ENCODE data around the gene SLC25A10. TPM values are rescaled to one million over a fixed set of nuclear protein-coding genes. Genes with fewer than 3 reads are reported as not detected.

Gene SLC25A10
- total RNA-seq, 1 experiment from 2014 or later, result 30.9 TPM

GRCh38 chr17:81715107-81715871, 3.2 kb downstream of the SLC25A10 start:
- Histone ChIP-seq H3K56ac (ENCODE audit: insufficient read length, low read depth, low read length) (no peak overlapping the region), H2BK20ac (ENCODE audit: low read depth, low read length, poor library complexity, severe bottlenecking) (no peak overlapping the region), H4K91ac (ENCODE audit: insufficient read length, low read depth, low read length) (no peak overlapping the region), H3K4me2 (ENCODE audit: insufficient read depth, insufficient read length, low read length) (no peak overlapping the region), H3K79me1 (ENCODE audit: insufficient read depth, low read depth, low read length, poor library complexity, severe bottlenecking) (no peaks in the 10 kb centered on the region), H4K5ac (ENCODE audit: insufficient read length, low read depth, low read length) (no peak overlapping the region), H3K23me2 (ENCODE audit: insufficient read length, low read depth, low read length, poor library complexity, severe bottlenecking) (peaks cover 19% of the 10 kb centered on the region), H2BK120ac (ENCODE audit: low read depth, low read length, poor library complexity, severe bottlenecking) (no peak overlapping the region), H3K27ac (ENCODE audit: insufficient read length, low read depth, low read length) (no peak overlapping the region), H3K23ac (ENCODE audit: insufficient read length, low read depth, low read length) (no peak overlapping the region), H3K14ac (ENCODE audit: insufficient read depth, low read length) (no peak overlapping the region), H2AFZ (ENCODE audit: low read length) (no peak overlapping the region), H4K20me1 (ENCODE audit: control insufficient read depth, insufficient read depth, insufficient read length) (no peaks in the 10 kb centered on the region), H2BK5ac (ENCODE audit: insufficient read length, low read length) (no peak overlapping the region), H3K27me3 (ENCODE audit: insufficient read depth, low read length) (no peaks in the 10 kb centered on the region), H3K79me2 (ENCODE audit: insufficient read depth, low read length) (no peaks in the 10 kb centered on the region; the same call in 1 of the 2 replicates), H4K8ac (replicated peaks; ENCODE audit: insufficient read length, low read depth, low read length) (no peak overlapping the region), H3K4me1 (ENCODE audit: insufficient read depth, low read length) (no peaks in the 10 kb centered on the region; the same call in 1 of the 2 replicates), H2BK12ac (ENCODE audit: insufficient read length, low read depth, low read length) (no peak overlapping the region), H3K9ac (ENCODE audit: extremely low read depth, insufficient read length, low read length) (no peak overlapping the region), H2AK5ac (ENCODE audit: insufficient read length, low read length) (no peak overlapping the region), H2BK15ac (ENCODE audit: low read depth, low read length) (no peak overlapping the region), H3K4ac (ENCODE audit: low read depth, low read length) (no peak overlapping the region), H3K9me3 (ENCODE audit: control insufficient read depth, low read depth, low read length) (no peaks in the 10 kb centered on the region), H3K18ac (ENCODE audit: insufficient read length, low read depth, low read length) (no peak overlapping the region), H3T11ph (ENCODE audit: low read length) (no peak overlapping the region)
- no peak for DNase-seq
- peaks cover 6 to 19% (median 14%) of the 10 kb centered on the region in 3 experiments for H3K36me3 Mint-ChIP-seq (ENCODE audit: insufficient read depth in 1 of 3, low read depth in 3 of 3)
- H3K4me1 Mint-ChIP-seq, result peaks cover 16 to 18% of the 10 kb centered on the region in 2 experiments
- TF ChIP-seq, protein P1, sequence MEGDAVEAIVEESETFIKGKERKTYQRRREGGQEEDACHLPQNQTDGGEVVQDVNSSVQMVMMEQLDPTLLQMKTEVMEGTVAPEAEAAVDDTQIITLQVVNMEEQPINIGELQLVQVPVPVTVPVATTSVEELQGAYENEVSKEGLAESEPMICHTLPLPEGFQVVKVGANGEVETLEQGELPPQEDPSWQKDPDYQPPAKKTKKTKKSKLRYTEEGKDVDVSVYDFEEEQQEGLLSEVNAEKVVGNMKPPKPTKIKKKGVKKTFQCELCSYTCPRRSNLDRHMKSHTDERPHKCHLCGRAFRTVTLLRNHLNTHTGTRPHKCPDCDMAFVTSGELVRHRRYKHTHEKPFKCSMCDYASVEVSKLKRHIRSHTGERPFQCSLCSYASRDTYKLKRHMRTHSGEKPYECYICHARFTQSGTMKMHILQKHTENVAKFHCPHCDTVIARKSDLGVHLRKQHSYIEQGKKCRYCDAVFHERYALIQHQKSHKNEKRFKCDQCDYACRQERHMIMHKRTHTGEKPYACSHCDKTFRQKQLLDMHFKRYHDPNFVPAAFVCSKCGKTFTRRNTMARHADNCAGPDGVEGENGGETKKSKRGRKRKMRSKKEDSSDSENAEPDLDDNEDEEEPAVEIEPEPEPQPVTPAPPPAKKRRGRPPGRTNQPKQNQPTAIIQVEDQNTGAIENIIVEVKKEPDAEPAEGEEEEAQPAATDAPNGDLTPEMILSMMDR (conservative IDR thresholded peaks at IDR 0.05), result no peak
- no peaks in the 10 kb centered on the region; the same call in 1 of the 2 replicates for H3K27me3 Mint-ChIP-seq (ENCODE audit: low read depth)
- WGBS (ENCODE audit: extremely low coverage, insufficient read length, low lambda C conversion rate), result no CpG with 5 or more reads among the region's 32 CpGs
- H3K9me3 Mint-ChIP-seq, result no peaks in the 10 kb centered on the region; a peak in 1 of 5 replicates
- H3K27ac Mint-ChIP-seq, result no peak overlapping the region; a peak in 1 of 7 replicates
- H3K4me3 Mint-ChIP-seq, result no peak overlapping the region
